HG02852 (cell line): ENCODE data around the gene NCKAP1.
"Not testable (repeated sequence)": the region's sequence is repeated elsewhere in the genome, so short reads cannot be mapped to it uniquely, and the experiment has no call there.

Experiments used
- ATAC-seq: cut with Tn5 transposase; IDR thresholded peaks from one replicate; pipeline ENCODE4 v1.9.1; 2021; ENCODE audit warnings: mild to moderate bottlenecking, moderate library complexity; ENCODE audit not compliant: unreplicated experiment

Gene NCKAP1

GRCh38 chr2:182885771-182886170, 152.5 kb downstream of the NCKAP1 start:
- no peak for ATAC-seq

GRCh38 chr2:182883451-182883850, 154.8 kb downstream of the NCKAP1 start:
- ATAC-seq, result no peak

GRCh38 chr2:182880100-182880499, 158.2 kb downstream of the NCKAP1 start:
- not testable (repeated sequence) for ATAC-seq

GRCh38 chr2:182876653-182877052, 161.6 kb downstream of the NCKAP1 start:
- not testable (repeated sequence) for ATAC-seq

- ATAC-seq, result no peak
Observed at GRCh38 chr2:182870227-182870626, 168.0 kb downstream of the NCKAP1 start.

GRCh38 chr2:182868054-182868796, 170.0 kb downstream of the NCKAP1 start:
- ATAC-seq, result no peak

- ATAC-seq, result no peak
Observed at GRCh38 chr2:182867426-182868053, 170.7 kb downstream of the NCKAP1 start.

- no peak for ATAC-seq
Observed at GRCh38 chr2:182866461-182867406, 171.5 kb downstream of the NCKAP1 start, which contains the start of gene FRZB. Gene FRZB (minus strand): TSS chr2:182866637. CDS start chr2:182866552, 85 bp downstream.

GRCh38 chr2:182866095-182866460, 172.2 kb downstream of the NCKAP1 start:
- no peak for ATAC-seq

- no peak for ATAC-seq
Observed at GRCh38 chr2:182864949-182865570, 173.2 kb downstream of the NCKAP1 start.

- ATAC-seq, result no peak
Observed at GRCh38 chr2:182863642-182864041, 174.6 kb downstream of the NCKAP1 start.

- ATAC-seq, result no peak
Observed at GRCh38 chr2:182862091-182862490, 176.2 kb downstream of the NCKAP1 start.

GRCh38 chr2:182860858-182861257, 177.4 kb downstream of the NCKAP1 start:
- no peak for ATAC-seq
